CD4-positive, alpha-beta T cell treated with Interleukin-1 beta for 1 hour (primary cell): ENCODE measurements around the gene CATSPERB.
"Not testable (repeated sequence)": the region's sequence is repeated elsewhere in the genome, so short reads cannot be mapped to it uniquely, and the experiment has no call there.

Experiments used
- DNase-seq, 2 donors: peaks; one replicate each; pipeline ENCODE4 v3.0.0-alpha.2; 2020 to 2022

The CATSPERB gene

GRCh38 chr14:91731018-91731417 lies 868 bp downstream of the CATSPERB start:
- DNase-seq = no peak

GRCh38 chr14:91729756-91730155 lies 2.1 kb downstream of the CATSPERB start:
- no peak for DNase-seq

- DNase-seq = no peak
Observed at GRCh38 chr14:91728616-91729183, 3.2 kb downstream of the CATSPERB start.

DNA sequence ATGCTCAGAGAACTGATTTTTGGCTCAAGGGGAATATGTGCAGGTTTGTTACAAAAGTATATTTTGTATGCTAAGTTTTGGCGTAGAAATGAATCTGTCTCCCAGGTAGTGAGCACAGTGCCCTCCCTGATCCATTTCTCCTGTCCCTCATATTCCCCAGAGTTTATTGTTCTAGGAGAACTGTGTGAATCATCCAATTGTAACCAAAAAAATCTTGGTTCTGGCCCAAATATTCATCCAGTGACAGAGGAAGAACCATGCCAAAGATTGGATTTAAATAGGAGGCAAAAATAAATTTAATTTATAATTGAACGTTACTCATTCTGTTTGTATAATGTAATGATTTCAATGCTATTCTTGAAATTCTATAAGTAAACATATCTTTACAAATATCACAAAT lies 4.8 kb downstream of the CATSPERB start:
- no peak for DNase-seq

DNA sequence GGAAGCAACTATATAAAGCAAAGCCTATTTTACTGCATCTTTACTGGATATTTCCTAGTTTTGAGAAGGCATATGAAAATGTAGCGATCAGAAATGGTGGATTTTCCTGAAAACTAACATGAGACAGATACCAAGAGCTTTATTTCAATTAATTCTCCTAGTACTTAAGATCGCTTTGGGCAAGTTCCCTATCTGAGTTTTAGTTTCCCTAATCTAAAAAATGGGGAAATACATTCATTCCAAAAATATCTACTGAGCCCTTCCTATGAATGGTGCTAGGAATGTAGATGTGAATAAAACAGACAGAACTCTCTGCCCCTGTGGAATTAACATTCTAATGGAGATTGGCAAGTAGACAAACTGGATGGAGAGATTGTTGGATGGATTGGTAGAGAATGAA lies 8.4 kb downstream of the CATSPERB start:
- no peak for DNase-seq

GRCh38 chr14:91722386-91722785 lies 9.5 kb downstream of the CATSPERB start:
- no peak for DNase-seq

DNA sequence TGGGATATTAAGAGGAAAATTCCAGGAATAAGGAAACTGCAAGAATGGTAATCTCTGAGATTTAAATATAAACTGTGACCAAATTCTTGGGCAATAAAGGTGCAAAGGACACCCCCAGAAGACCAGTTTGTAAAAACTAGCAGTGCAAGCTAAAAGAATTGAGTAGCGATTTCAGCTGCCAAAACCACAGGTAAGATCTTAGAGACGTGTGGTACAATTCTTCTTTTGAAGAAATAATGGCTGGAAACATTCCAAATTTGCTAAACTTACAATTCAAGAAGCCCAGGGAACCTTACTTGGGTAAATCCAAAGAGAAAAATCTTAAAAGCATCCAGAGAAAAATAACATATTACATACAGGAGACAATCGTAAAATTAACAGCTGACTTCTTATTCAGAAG lies 12.0 kb downstream of the CATSPERB start:
- no peak for DNase-seq

DNA sequence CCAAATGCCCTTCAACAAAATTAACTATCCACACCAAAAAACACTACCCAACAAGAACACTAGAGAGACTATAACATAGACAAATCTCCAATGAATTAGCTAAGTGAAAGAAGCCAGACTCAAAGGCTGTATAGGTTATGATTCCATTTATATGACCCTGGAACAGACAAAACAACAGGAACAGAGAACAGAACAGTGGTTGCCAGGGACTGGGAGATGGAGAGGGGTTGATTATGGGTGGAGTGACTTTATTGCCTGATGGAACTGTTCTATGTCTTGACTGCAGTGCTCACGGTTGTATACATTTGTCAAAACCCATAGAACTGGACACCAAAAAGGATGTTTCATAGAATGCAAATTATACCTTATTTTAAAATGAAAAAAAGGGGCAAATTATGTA lies 14.9 kb downstream of the CATSPERB start:
- no peak for DNase-seq

GRCh38 chr14:91714805-91715204 lies 17.1 kb downstream of the CATSPERB start:
- DNase-seq = peak; percentile 1 to 29

DNA sequence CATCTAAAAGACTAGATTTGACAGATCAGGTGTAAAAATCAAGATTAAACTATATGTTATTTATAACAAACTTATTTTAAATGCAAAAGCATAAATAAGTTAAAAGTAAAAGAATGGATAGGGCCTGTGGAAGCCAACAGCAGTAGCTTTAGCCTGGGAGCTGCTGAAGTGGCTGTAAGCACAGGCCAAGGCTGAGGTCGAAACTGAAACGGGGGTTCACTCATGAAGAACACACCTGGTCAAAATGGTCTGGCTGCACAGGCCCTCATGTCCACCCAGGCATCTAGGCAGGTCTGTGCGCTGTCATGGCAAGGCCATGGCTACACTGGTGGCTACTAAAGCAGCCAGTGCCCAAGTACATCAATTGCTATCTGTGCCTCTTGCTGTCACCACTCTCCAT lies 23.1 kb downstream of the CATSPERB start:
- DNase-seq = no peak

GRCh38 chr14:91706996-91707395 lies 24.9 kb downstream of the CATSPERB start:
- DNase-seq = no peak

DNA sequence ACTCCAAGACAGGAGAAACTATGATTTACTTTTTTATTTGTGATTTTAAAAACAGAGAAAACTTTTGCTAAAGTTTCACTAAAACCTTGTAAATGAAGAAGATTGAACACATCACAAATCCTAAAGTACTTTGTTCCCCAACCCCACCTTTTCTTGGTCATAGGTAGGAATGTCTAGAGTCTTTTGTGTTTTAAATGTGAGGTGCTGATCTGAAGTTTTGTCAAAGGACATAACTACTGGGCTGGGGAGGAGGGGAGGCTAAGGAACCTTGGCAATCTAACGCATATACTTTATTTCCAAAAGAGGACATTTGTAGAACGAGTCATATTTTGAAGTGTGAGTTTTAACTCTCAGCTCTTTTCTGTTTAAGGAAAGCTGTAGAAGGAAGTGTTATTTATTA lies 37.2 kb downstream of the CATSPERB start:
- DNase-seq = no peak

DNA sequence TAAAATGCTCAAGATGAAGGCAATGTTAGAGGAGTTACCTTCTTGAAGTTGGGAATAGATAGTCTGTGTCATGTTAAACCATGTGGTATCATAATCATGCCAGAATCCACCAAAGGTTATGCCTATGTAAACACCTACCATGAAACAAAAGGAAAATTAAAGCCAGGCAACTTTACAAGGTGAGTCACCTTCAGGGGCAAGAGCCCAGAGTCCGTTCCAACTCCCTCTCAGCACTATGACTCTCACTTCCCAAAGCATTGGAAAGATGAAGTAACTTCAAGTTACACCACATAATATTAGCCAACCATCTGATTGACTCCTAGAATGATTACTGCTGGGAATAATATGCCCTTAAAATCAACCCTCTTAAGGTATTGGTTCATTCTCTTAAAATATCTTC lies 38.5 kb downstream of the CATSPERB start:
- no peak for DNase-seq

DNA sequence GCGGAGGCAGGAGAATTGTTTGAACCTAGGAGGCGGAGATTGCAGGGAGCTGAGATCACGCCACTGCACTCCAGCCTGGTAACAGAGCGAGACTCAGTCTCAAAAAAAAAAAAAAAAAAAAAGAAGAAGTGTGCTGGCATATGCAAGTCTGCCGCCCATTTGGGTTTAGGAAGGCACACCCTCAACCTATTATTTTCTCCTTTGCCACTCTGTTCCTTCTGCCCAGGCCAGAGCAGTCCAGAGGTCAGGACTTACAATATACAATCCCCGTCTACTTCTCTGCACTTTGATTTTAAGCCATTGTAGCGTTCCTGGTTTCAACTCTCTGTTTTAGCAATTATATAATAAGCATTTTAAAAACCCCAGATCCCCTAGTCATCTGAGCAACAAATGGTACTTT lies 39.8 kb downstream of the CATSPERB start:
- no peak for DNase-seq

GRCh38 chr14:91689608-91690007 lies 42.3 kb downstream of the CATSPERB start:
- DNase-seq = no peak

DNA sequence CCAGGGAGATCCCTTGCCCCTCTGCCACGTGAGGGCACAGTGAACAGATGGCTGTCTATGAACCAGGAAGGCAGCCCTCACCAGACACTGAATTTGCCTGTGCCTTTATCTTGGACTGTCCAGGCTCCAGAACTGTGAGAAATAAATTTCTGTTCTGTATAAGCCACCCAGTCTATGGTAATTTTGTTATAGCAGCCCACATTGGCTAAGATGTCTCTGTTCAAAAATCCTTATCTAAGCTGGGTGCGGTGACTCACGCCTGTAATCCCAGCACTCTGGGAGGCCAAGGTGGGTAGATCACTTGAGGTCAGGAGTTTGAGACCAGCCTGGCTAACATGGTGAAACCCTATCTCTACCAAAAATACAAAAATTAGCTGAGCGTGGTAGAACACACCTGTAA lies 44.5 kb downstream of the CATSPERB start:
- not testable (repeated sequence) for DNase-seq

- no peak for DNase-seq
Observed at GRCh38 chr14:91685600-91685999, 46.3 kb downstream of the CATSPERB start.

DNA sequence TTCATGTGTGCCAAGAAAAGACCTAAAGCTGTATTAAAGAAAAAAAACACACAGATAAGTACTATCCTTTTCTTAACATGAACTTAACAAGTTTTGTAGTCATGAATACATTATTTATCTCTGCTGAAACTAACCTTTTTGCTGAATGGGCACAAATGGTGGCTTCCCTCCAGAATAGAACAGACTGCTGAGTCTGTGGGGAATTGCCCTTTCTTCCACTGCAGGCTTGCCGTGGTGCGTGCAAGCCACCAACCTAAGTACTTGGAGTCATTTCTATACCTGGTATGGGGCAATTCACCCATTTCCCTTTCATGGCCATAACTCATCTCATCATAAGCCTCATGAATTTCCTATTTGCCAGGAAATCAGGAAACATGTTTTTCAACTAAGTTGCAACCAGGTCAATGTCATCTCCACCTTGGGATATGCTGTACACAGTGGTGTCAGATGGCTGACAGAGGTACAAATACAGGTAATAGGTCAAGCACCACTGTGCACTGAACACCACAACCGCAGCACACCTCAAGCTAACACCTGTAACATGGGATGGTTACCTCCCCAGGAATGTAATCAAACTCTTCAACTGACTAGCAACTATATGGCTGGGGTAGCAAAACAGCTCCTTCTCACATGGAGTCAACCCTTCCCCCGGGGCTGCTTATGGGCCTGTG lies 49.9 kb downstream of the CATSPERB start:
- DNase-seq = no peak

DNA sequence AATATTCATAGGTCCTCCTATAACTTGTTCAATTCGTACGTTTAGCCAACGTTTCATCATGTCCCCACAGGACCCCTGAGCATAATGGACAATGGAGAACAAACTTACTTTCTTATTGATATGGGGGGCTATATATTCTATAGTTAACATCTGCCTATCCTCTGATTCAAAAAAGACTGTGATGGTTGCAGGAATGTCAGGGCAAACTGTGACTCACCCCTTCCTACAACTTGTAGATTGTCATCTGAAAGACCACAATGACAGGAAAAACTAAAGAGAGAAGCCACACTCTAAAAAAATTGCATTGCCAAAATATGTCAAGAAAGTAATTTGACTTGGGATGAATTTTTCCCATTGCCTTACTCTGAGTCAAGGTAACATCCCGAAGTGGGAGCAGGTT lies 50.8 kb downstream of the CATSPERB start:
- DNase-seq = no peak

- DNase-seq = no peak
Observed at GRCh38 chr14:91679273-91679672, 52.6 kb downstream of the CATSPERB start.

- not testable (repeated sequence) for DNase-seq
Observed at GRCh38 chr14:91677687-91678086, 54.2 kb downstream of the CATSPERB start.

DNA sequence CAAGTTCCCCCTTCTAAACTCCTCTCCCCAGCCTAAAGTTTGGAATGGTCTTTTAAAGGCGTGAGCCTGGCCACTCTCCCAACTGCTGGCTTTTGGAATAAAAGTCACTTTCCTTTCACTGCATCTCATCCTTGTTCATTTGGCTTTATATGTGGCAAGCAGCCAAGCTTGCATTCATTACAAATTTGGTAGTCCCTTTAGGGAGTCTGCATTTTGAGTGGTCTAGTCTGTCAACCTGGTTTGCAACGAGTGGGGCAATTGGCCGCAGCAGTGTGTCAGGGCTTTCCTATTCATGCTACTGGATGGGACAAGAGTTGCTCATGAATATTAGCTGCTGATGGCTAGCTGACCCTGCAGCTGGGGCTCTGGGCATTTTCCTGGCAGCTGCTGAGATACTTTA lies 57.0 kb downstream of the CATSPERB start:
- DNase-seq = no peak

DNA sequence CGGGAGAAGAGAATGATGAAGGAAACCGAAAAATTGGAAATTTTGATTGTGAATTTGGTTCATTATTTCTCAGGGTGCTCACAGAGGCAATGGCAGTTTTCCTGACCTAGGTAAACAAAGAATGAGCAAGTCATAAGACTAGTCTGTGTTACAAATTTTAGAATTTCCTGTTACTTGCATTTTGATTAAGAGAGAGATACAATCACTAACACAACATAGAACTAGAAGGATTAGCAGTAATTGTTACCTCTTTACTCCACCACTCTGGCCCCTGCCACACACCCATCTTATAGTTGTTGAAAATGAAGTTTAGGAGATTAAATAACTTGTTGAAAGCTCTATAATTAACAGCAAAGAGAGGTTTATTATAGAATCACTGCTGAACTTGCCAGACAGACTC lies 62.0 kb downstream of the CATSPERB start:
- DNase-seq = no peak

- DNase-seq = peak in 1 of 2 donors; percentile 3
Observed at GRCh38 chr14:91667101-91667500, 64.8 kb downstream of the CATSPERB start.

DNA sequence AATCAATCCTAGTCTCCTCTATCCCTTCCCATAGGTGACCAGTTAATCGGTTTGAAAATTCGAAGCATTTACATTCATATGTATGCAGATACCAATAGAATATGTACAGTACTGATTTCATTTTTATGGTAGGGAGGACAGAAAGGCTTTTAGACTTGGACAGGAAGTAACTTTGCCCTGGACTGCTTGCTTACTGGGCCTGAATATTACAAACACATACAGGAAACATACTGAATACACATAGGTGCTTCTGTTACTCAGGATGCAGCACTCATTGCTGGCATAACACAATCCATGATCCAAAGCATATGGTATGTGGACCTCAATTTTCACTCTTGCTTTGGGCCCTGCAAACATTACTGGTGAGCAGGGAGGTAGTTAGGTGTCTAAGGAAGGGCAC lies 71.1 kb downstream of the CATSPERB start:
- DNase-seq = no peak
